Skeletal muscle satellite cell (primary cell): ENCODE measurements around the gene EOMES.

Source experiments
- H3K27me3 ChIP-seq: 2 replicates; pipeline ENCODE4 v1.7.0; 2013; ENCODE audit warnings: low read length; ENCODE audit not compliant: control insufficient read depth, insufficient read depth
- H3K36me3 ChIP-seq: 2 replicates; pipeline ENCODE4 v1.7.0; 2013; ENCODE audit warnings: mild to moderate bottlenecking, control low read depth, low read length; ENCODE audit not compliant: insufficient read depth
- H3K4me1 ChIP-seq: 2 replicates; pipeline ENCODE4 v1.7.0; 2013; ENCODE audit warnings: low read length; ENCODE audit not compliant: control insufficient read depth, insufficient read depth
- H3K4me2 ChIP-seq: 2 replicates; pipeline ENCODE4 v1.7.0; 2013; ENCODE audit warnings: mild to moderate bottlenecking, low read length
- H3K4me3 ChIP-seq: 2 replicates; pipeline ENCODE4 v1.7.0; 2013; ENCODE audit warnings: low read length
- H3K9ac ChIP-seq: 2 replicates; pipeline ENCODE4 v1.7.0; 2013; ENCODE audit warnings: mild to moderate bottlenecking, low read depth, low read length, moderate library complexity
- H3K9me3 ChIP-seq: replicated peaks from 2 replicates; pipeline ENCODE4 v1.7.0; 2013; ENCODE audit warnings: mild to moderate bottlenecking, control low read depth, low read length

The EOMES gene

GRCh38 chr3:27729748-27730611 lies 7.9 kb upstream of the EOMES start:
- no peaks in the 10 kb centered on the region for H3K9me3 ChIP-seq
- H3K4me1 ChIP-seq, result peaks cover 16% of the 10 kb centered on the region
- H3K9ac ChIP-seq, result no peak overlapping the region
- H3K27me3 ChIP-seq, result peaks cover 82% of the 10 kb centered on the region
- H3K36me3 ChIP-seq, result no peaks in the 10 kb centered on the region
- peak overlapping the region; percentile 51 for H3K4me3 ChIP-seq
- H3K4me2 ChIP-seq, result peak overlapping the region; percentile 73

GRCh38 chr3:27729325-27729724 lies 7.2 kb upstream of the EOMES start:
- Histone ChIP-seq H3K9ac (no peak overlapping the region), H3K36me3 (no peaks in the 10 kb centered on the region), H3K4me1 (peaks cover 16% of the 10 kb centered on the region), H3K4me2 (peak overlapping the region; percentile 73), H3K9me3 (no peaks in the 10 kb centered on the region), H3K27me3 (peaks cover 85% of the 10 kb centered on the region), H3K4me3 (no peak overlapping the region)

GRCh38 chr3:27728195-27729087 lies 6.3 kb upstream of the EOMES start:
- Histone ChIP-seq H3K4me1 (peaks cover 24% of the 10 kb centered on the region), H3K4me2 (peak overlapping the region; percentile 58), H3K36me3 (no peaks in the 10 kb centered on the region), H3K9me3 (no peaks in the 10 kb centered on the region), H3K9ac (no peak overlapping the region), H3K4me3 (no peak overlapping the region), H3K27me3 (peaks cover 93% of the 10 kb centered on the region)

GRCh38 chr3:27726240-27726639 lies 4.1 kb upstream of the EOMES start:
- H3K36me3 ChIP-seq, result no peaks in the 10 kb centered on the region
- no peak overlapping the region for H3K9ac ChIP-seq
- H3K27me3 ChIP-seq, result peaks cover 97% of the 10 kb centered on the region
- H3K4me2 ChIP-seq, result no peak overlapping the region
- peaks cover 42% of the 10 kb centered on the region for H3K4me1 ChIP-seq
- no peak overlapping the region for H3K4me3 ChIP-seq
- H3K9me3 ChIP-seq, result no peaks in the 10 kb centered on the region

- no peaks in the 10 kb centered on the region for H3K36me3 ChIP-seq
- H3K27me3 ChIP-seq, result peaks cover 97% of the 10 kb centered on the region
- no peak overlapping the region for H3K9ac ChIP-seq
- H3K4me3 ChIP-seq, result no peak overlapping the region
- peaks cover 33% of the 10 kb centered on the region for H3K4me1 ChIP-seq
- H3K4me2 ChIP-seq, result no peak overlapping the region
- H3K9me3 ChIP-seq, result no peaks in the 10 kb centered on the region
These were observed 2.5 kb upstream of the EOMES start for GRCh38 chr3:27724459-27725197.

- peaks cover 96% of the 10 kb centered on the region for H3K27me3 ChIP-seq
- H3K4me2 ChIP-seq, result peak overlapping the region; percentile 66
- H3K4me1 ChIP-seq, result peaks cover 30% of the 10 kb centered on the region
- H3K36me3 ChIP-seq, result no peaks in the 10 kb centered on the region
- H3K9ac ChIP-seq, result no peak overlapping the region
- H3K4me3 ChIP-seq, result peak overlapping the region; percentile 29
- no peaks in the 10 kb centered on the region for H3K9me3 ChIP-seq
These were observed 1.8 kb upstream of the EOMES start for GRCh38 chr3:27723815-27724458.

GRCh38 chr3:27723456-27723814 lies 1.3 kb upstream of the EOMES start:
- Histone ChIP-seq H3K9ac (no peak overlapping the region), H3K4me1 (peaks cover 30% of the 10 kb centered on the region)

GRCh38 chr3:27723001-27723445 lies 900 bp upstream of the EOMES start:
- H3K4me1 ChIP-seq, result peaks cover 26% of the 10 kb centered on the region
- no peaks in the 10 kb centered on the region for H3K36me3 ChIP-seq
- peak overlapping the region; percentile 66 for H3K4me2 ChIP-seq
- no peaks in the 10 kb centered on the region for H3K9me3 ChIP-seq
- H3K4me3 ChIP-seq, result peak overlapping the region; percentile 29
- no peak overlapping the region for H3K9ac ChIP-seq
- peaks cover 96% of the 10 kb centered on the region for H3K27me3 ChIP-seq

More at GRCh38 chr3:27723456-27723814, 1.3 kb upstream of the EOMES start:
- no peaks in the 10 kb centered on the region for H3K9me3 ChIP-seq
- H3K4me2 ChIP-seq, result peak overlapping the region; percentile 66
- H3K4me3 ChIP-seq, result peak overlapping the region; percentile 29
- peaks cover 96% of the 10 kb centered on the region for H3K27me3 ChIP-seq
- H3K36me3 ChIP-seq, result no peaks in the 10 kb centered on the region

- Histone ChIP-seq H3K9ac (no peak overlapping the region), H3K4me2 (peak overlapping the region; percentile 93), H3K4me3 (peak overlapping the region; percentile 67), H3K36me3 (no peaks in the 10 kb centered on the region), H3K4me1 (peaks cover 26% of the 10 kb centered on the region), H3K27me3 (peaks cover 96% of the 10 kb centered on the region), H3K9me3 (no peaks in the 10 kb centered on the region)
These were observed 1.0 kb downstream of the EOMES start for GRCh38 chr3:27720899-27721716.

GRCh38 chr3:27719314-27720003 lies 2.7 kb downstream of the EOMES start:
- Histone ChIP-seq H3K9me3 (no peaks in the 10 kb centered on the region), H3K4me3 (no peak overlapping the region), H3K4me1 (peaks cover 32% of the 10 kb centered on the region), H3K27me3 (peaks cover 94% of the 10 kb centered on the region), H3K4me2 (no peak overlapping the region), H3K36me3 (no peaks in the 10 kb centered on the region), H3K9ac (no peak overlapping the region)
